Epidermal melanocyte (primary cell): ENCODE measurements around the gene WWP2.
A peak's percentile ranks its signal among the peaks of the same experiment; 100 is the strongest.
"Not testable (repeated sequence)": the region's sequence is repeated elsewhere in the genome, so short reads cannot be mapped to it uniquely, and the experiment has no call there.

Source experiments
- DNase-seq: peaks from one replicate; pipeline ENCODE4 v3.0.0; 2011; ENCODE audit warnings: low spot score; ENCODE audit not compliant: insufficient read length

WWP2 gene

GRCh38 chr16:69794486-69794885 is 32.4 kb downstream of the WWP2 start:
- DNase-seq = no peak

GRCh38 chr16:69796285-69797118 is 34.4 kb downstream of the WWP2 start:
- DNase-seq = no peak

GRCh38 chr16:69798466-69798865 is 36.3 kb downstream of the WWP2 start:
- no peak for DNase-seq

GRCh38 chr16:69799611-69800031 is 37.5 kb downstream of the WWP2 start:
- DNase-seq = peak; percentile 69

- no peak for DNase-seq
Measured at GRCh38 chr16:69804297-69804696, 42.2 kb downstream of the WWP2 start.

GRCh38 chr16:69806776-69807175 is 44.6 kb downstream of the WWP2 start:
- not testable (repeated sequence) for DNase-seq

- DNase-seq = no peak
Measured at GRCh38 chr16:69812688-69813014, 50.5 kb downstream of the WWP2 start.

- no peak for DNase-seq
Measured at GRCh38 chr16:69814078-69814477, 51.9 kb downstream of the WWP2 start.

- DNase-seq = no peak
Measured at GRCh38 chr16:69814561-69814960, 52.4 kb downstream of the WWP2 start.

GRCh38 chr16:69815216-69815883 is 53.2 kb downstream of the WWP2 start:
- DNase-seq = not testable (repeated sequence)

- DNase-seq = no peak
Measured at GRCh38 chr16:69816996-69817395, 54.9 kb downstream of the WWP2 start.

GRCh38 chr16:69818891-69819545 is 56.9 kb downstream of the WWP2 start:
- no peak for DNase-seq

GRCh38 chr16:69820926-69821541 is 58.9 kb downstream of the WWP2 start:
- peak; percentile 87 for DNase-seq

- DNase-seq = no peak
Measured at GRCh38 chr16:69821844-69822173, 59.7 kb downstream of the WWP2 start.

- DNase-seq = no peak
Measured at GRCh38 chr16:69822174-69822935, 60.2 kb downstream of the WWP2 start.

GRCh38 chr16:69823831-69824563 is 61.9 kb downstream of the WWP2 start:
- no peak for DNase-seq

GRCh38 chr16:69824564-69825142 is 62.5 kb downstream of the WWP2 start:
- not testable (repeated sequence) for DNase-seq

- DNase-seq = no peak
Measured at GRCh38 chr16:69827524-69827923, 65.4 kb downstream of the WWP2 start.

GRCh38 chr16:69829338-69829737 is 67.2 kb downstream of the WWP2 start:
- DNase-seq = no peak

- DNase-seq = no peak
Measured at GRCh38 chr16:69830146-69830533, 68.0 kb downstream of the WWP2 start.
